Osteoblast (primary cell): ENCODE data around the gene TCF21. TPM values are rescaled to one million over a fixed set of nuclear protein-coding genes. Genes with fewer than 3 reads are reported as not detected.
"Not testable (repeated sequence)": the region's sequence is repeated elsewhere in the genome, so short reads cannot be mapped to it uniquely, and the experiment has no call there.

ENCODE experiments used
- DNase-seq: peaks from one replicate; pipeline ENCODE4 v3.0.0; 2011; ENCODE audit warnings: low spot score, mixed read lengths; ENCODE audit not compliant: insufficient read length; ENCODE audit errors: missing footprints
- H2AFZ ChIP-seq: 2 replicates; pipeline ENCODE4 v1.6.0; 2011; ENCODE audit warnings: mild to moderate bottlenecking, low read length
- H3K27ac ChIP-seq: 2 replicates; pipeline ENCODE4 v1.5.1; 2011; ENCODE audit warnings: mild to moderate bottlenecking, low read depth, low read length, moderate library complexity
- H3K27me3 ChIP-seq: 2 replicates; pipeline ENCODE4 v1.6.0; 2012; ENCODE audit warnings: mild to moderate bottlenecking, control low read depth, inconsistent platforms, low read length, moderate library complexity; ENCODE audit not compliant: insufficient read depth
- H3K36me3 ChIP-seq: 2 replicates; pipeline ENCODE4 v1.5.1; 2011; ENCODE audit warnings: mild to moderate bottlenecking, low read length, control low read depth, moderate library complexity; ENCODE audit not compliant: insufficient read depth
- H3K4me1 ChIP-seq: 2 replicates; pipeline ENCODE4 v1.5.1; 2011; ENCODE audit warnings: mild to moderate bottlenecking, low read length, control low read depth, moderate library complexity; ENCODE audit not compliant: insufficient read depth
- H3K4me2 ChIP-seq: 2 replicates; pipeline ENCODE4 v1.6.0; 2011; ENCODE audit warnings: mild to moderate bottlenecking, low read length; ENCODE audit not compliant: insufficient read depth
- H3K4me3 ChIP-seq: fragments of 200-600 bp; sonication (generic); 3 replicates; pipeline ENCODE4 v1.5.1; 2012; ENCODE audit warnings: mild to moderate bottlenecking, low read length, inconsistent platforms; ENCODE audit not compliant: insufficient read depth
- H3K79me2 ChIP-seq: 2 replicates; pipeline ENCODE4 v1.6.0; 2012; ENCODE audit warnings: mild to moderate bottlenecking, low read length, control low read depth, inconsistent platforms; ENCODE audit not compliant: insufficient read depth
- H3K9me3 ChIP-seq: 2 replicates; pipeline ENCODE4 v1.5.1; 2011; ENCODE audit warnings: low read depth, low read length, control low read depth
- H4K20me1 ChIP-seq: 2 replicates; pipeline ENCODE4 v1.6.0; 2012; ENCODE audit warnings: mild to moderate bottlenecking, low read length, control low read depth; ENCODE audit not compliant: insufficient read depth
- total RNA-seq: library from RNA; depleted of rRNA; stranded (reverse); fragments of >200 nt; gene quantifications from 2 replicates; pipeline ENCODE4 v1.2.3, GENCODE V29; 2012
- TF ChIP-seq, protein P1 (sequence below): IDR thresholded peaks from 2 replicates; pipeline ENCODE4 v1.5.1; 2011; ENCODE audit warnings: mild to moderate bottlenecking, low read depth, low read length, moderate library complexity; ENCODE audit errors: extremely low read depth

Gene TCF21
- total RNA-seq, 1 donor: not detected

GRCh38 chr6:133856911-133857310, 32.0 kb upstream of the TCF21 start:
- H3K4me2 ChIP-seq: no peak overlapping the region
- peaks cover 7% of the 10 kb centered on the region for H3K4me1 ChIP-seq
- no peaks in the 10 kb centered on the region for H4K20me1 ChIP-seq
- H3K27me3 ChIP-seq: peaks cover 57% of the 10 kb centered on the region
- H3K4me3 ChIP-seq: no peak overlapping the region
- TF ChIP-seq, protein P1, sequence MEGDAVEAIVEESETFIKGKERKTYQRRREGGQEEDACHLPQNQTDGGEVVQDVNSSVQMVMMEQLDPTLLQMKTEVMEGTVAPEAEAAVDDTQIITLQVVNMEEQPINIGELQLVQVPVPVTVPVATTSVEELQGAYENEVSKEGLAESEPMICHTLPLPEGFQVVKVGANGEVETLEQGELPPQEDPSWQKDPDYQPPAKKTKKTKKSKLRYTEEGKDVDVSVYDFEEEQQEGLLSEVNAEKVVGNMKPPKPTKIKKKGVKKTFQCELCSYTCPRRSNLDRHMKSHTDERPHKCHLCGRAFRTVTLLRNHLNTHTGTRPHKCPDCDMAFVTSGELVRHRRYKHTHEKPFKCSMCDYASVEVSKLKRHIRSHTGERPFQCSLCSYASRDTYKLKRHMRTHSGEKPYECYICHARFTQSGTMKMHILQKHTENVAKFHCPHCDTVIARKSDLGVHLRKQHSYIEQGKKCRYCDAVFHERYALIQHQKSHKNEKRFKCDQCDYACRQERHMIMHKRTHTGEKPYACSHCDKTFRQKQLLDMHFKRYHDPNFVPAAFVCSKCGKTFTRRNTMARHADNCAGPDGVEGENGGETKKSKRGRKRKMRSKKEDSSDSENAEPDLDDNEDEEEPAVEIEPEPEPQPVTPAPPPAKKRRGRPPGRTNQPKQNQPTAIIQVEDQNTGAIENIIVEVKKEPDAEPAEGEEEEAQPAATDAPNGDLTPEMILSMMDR: no peak
- no peaks in the 10 kb centered on the region for H3K9me3 ChIP-seq
- no peak overlapping the region for H2AFZ ChIP-seq
- H3K36me3 ChIP-seq: no peaks in the 10 kb centered on the region
- no peak overlapping the region for H3K27ac ChIP-seq
- DNase-seq: no peak
- no peaks in the 10 kb centered on the region for H3K79me2 ChIP-seq

DNA sequence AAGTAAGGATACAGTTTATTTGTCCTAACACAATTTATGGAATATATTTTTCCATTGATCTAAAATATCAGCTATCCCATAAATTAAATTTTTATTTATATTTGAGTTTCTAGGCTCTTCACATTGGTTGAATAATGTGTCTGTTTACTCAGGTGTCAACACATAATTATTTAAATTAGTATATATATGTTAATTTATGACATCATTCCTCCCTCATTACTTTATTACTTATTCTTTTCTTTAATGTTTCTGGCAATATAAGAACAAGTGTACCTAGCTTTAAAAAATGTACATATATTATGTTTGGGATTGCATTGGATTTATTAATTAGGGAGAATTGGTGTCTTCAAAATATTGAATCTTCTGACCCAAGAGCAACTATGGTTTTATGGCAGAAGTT, 31.2 kb upstream of the TCF21 start:
- TF ChIP-seq, protein P1: no peak
- H3K79me2 ChIP-seq: no peaks in the 10 kb centered on the region
- no peak for DNase-seq
- H2AFZ ChIP-seq: no peak overlapping the region
- peaks cover 49% of the 10 kb centered on the region for H3K27me3 ChIP-seq
- H3K36me3 ChIP-seq: no peaks in the 10 kb centered on the region
- H3K4me3 ChIP-seq: no peak overlapping the region
- H3K4me2 ChIP-seq: no peak overlapping the region
- no peaks in the 10 kb centered on the region for H4K20me1 ChIP-seq
- H3K27ac ChIP-seq: no peak overlapping the region
- H3K4me1 ChIP-seq: peaks cover 7% of the 10 kb centered on the region
- H3K9me3 ChIP-seq: peaks cover 4% of the 10 kb centered on the region

- not testable (repeated sequence) for H3K4me3 ChIP-seq, H3K36me3 ChIP-seq, H2AFZ ChIP-seq, H3K9me3 ChIP-seq, DNase-seq, H3K79me2 ChIP-seq, H3K4me2 ChIP-seq, H4K20me1 ChIP-seq, H3K4me1 ChIP-seq, H3K27ac ChIP-seq
- H3K27me3 ChIP-seq: peaks cover 13% of the 10 kb centered on the region
Measured at GRCh38 chr6:133861337-133861736, 27.6 kb upstream of the TCF21 start.

GRCh38 chr6:133863228-133863627, 25.7 kb upstream of the TCF21 start:
- Histone ChIP-seq H3K4me2 (no peak overlapping the region), H3K4me3 (no peak overlapping the region), H3K27me3 (peaks cover 4% of the 10 kb centered on the region), H3K27ac (no peak overlapping the region), H3K79me2 (no peaks in the 10 kb centered on the region), H4K20me1 (no peaks in the 10 kb centered on the region), H2AFZ (no peak overlapping the region), H3K4me1 (no peaks in the 10 kb centered on the region), H3K36me3 (no peaks in the 10 kb centered on the region), H3K9me3 (peaks cover 10% of the 10 kb centered on the region)
- no peak for DNase-seq
- TF ChIP-seq, protein P1: no peak
